CD14-positive monocyte (primary cell): ENCODE data around the gene SEC22A. TPM values are rescaled to one million over a fixed set of nuclear protein-coding genes. Genes with fewer than 3 reads are reported as not detected.

Experiments used
- DNase-seq, 3 donors: peaks; one replicate each; pipeline ENCODE4 v3.0.0-alpha.2; 2011 to 2022
- H2AFZ ChIP-seq: 2 replicates; pipeline ENCODE4 v1.6.0; 2012; ENCODE audit warnings: mild to moderate bottlenecking, low read depth, low read length, inconsistent platforms; ENCODE audit not compliant: insufficient read depth, poor library complexity, severe bottlenecking
- H3K27ac ChIP-seq, 2 donors: 1 replicate in 1 of 2; 2 replicates in 1 of 2; pipeline ENCODE4 v1.5.1; 2012 to 2013; ENCODE audit warnings: low read length in 2 of 2, control low read depth in 1 of 2, inconsistent platforms in 1 of 2, low read depth in 1 of 2, mild to moderate bottlenecking in 1 of 2
- H3K27me3 ChIP-seq, 2 donors: one replicate each; pipeline versions ENCODE4 v1.6.0 to v1.6.1; 2011 to 2013; ENCODE audit warnings: low read length in 2 of 2; ENCODE audit not compliant: control insufficient read depth in 2 of 2, insufficient read depth in 2 of 2
- H3K36me3 ChIP-seq, 2 donors: replicated peaks in 1 of 2; 1 replicate in 1 of 2; 2 replicates in 1 of 2; pipeline versions ENCODE4 v1.5.1 to v1.6.1; 2012 to 2013; ENCODE audit warnings: low read length in 2 of 2, control low read depth in 1 of 2, inconsistent platforms in 1 of 2, mild to moderate bottlenecking in 1 of 2; ENCODE audit not compliant: insufficient read depth in 2 of 2, control insufficient read depth in 1 of 2
- H3K4me1 ChIP-seq, 2 donors: 1 replicate in 1 of 2; 2 replicates in 1 of 2; pipeline versions ENCODE4 v1.5.1 to v1.6.1; 2012 to 2013; ENCODE audit warnings: low read length in 2 of 2, control low read depth in 1 of 2, inconsistent platforms in 1 of 2, mild to moderate bottlenecking in 1 of 2, moderate library complexity in 1 of 2; ENCODE audit not compliant: insufficient read depth in 2 of 2, control insufficient read depth in 1 of 2
- H3K4me2 ChIP-seq: replicated peaks from 2 replicates; pipeline ENCODE3; 2012; ENCODE audit warnings: low read length, moderate library complexity, mild to moderate bottlenecking; ENCODE audit not compliant: poor library complexity, severe bottlenecking; ENCODE audit errors: extremely low read depth
- H3K4me3 ChIP-seq, 3 experiments: fragments of 200-600 bp in 1 of 3; sonication (generic) in 1 of 3; replicated peaks in 1 of 3; 1 replicate in 2 of 3; 2 replicates in 1 of 3; pipeline ENCODE4 v1.5.1; 2011 to 2013; ENCODE audit warnings: low read length in 3 of 3, mild to moderate bottlenecking in 3 of 3, control low read depth in 2 of 3, low read depth in 2 of 3, inconsistent platforms in 1 of 3, moderate library complexity in 1 of 3
- H3K79me2 ChIP-seq: 2 replicates; pipeline ENCODE4 v1.6.0; 2012; ENCODE audit warnings: mild to moderate bottlenecking, control low read depth, inconsistent platforms, low read length, moderate library complexity; ENCODE audit not compliant: insufficient read depth
- H3K9ac ChIP-seq: 2 replicates; pipeline ENCODE4 v1.6.0; 2017; ENCODE audit warnings: low read length, mild to moderate bottlenecking; ENCODE audit not compliant: insufficient read depth, poor library complexity, severe bottlenecking
- H3K9me3 ChIP-seq, 2 donors: replicated peaks in 1 of 2; 1 replicate in 1 of 2; 2 replicates in 1 of 2; pipeline versions ENCODE4 v1.5.1 to v1.6.1; 2012 to 2013; ENCODE audit warnings: low read length in 2 of 2, control low read depth in 1 of 2; ENCODE audit not compliant: control insufficient read depth in 1 of 2, insufficient read depth in 1 of 2
- H4K20me1 ChIP-seq: 2 replicates; pipeline ENCODE4 v1.6.0; 2012; ENCODE audit warnings: mild to moderate bottlenecking, low read length, control low read depth, moderate library complexity; ENCODE audit not compliant: insufficient read depth
- H3K27ac Mint-ChIP-seq, 7 donors: one replicate each; pipeline ENCODE4 v1.8.0; 2020; ENCODE audit warnings: mild to moderate bottlenecking in 7 of 7, mixed read lengths in 7 of 7, moderate library complexity in 6 of 7, inconsistent platforms in 2 of 7
- H3K27me3 Mint-ChIP-seq, 3 donors: one replicate each; pipeline ENCODE4 v1.8.0; 2021 to 2022; ENCODE audit warnings: low read depth in 3 of 3, mild to moderate bottlenecking in 3 of 3, mixed read lengths in 3 of 3, moderate library complexity in 3 of 3, inconsistent platforms in 1 of 3
- H3K36me3 Mint-ChIP-seq, 2 donors: one replicate each; pipeline ENCODE4 v1.8.0; 2020; ENCODE audit warnings: mixed read lengths in 2 of 2, inconsistent platforms in 1 of 2, mild to moderate bottlenecking in 1 of 2
- H3K4me1 Mint-ChIP-seq: one replicate; pipeline ENCODE4 v1.8.0; 2020; ENCODE audit warnings: mild to moderate bottlenecking, mixed read lengths
- H3K4me3 Mint-ChIP-seq, 2 donors: one replicate each; pipeline ENCODE4 v1.8.0; 2020; ENCODE audit warnings: mild to moderate bottlenecking in 2 of 2, mixed read lengths in 2 of 2, moderate library complexity in 1 of 2
- H3K9me3 Mint-ChIP-seq, 7 donors: one replicate each; pipeline ENCODE4 v1.8.0; 2020 to 2022; ENCODE audit warnings: mixed read lengths in 7 of 7, mild to moderate bottlenecking in 6 of 7, moderate library complexity in 6 of 7, inconsistent platforms in 2 of 7
- CTCF ChIP-seq: fragments of 200-600 bp; IDR thresholded peaks from one replicate; pipeline ENCODE4 v1.8.0; 2022; ENCODE audit warnings: antibody characterized with exemption, mild to moderate bottlenecking
- WGBS: methylation state at CpG from one replicate; pipeline ENCODE4 v1.1.5; 2013; ENCODE audit warnings: missing lambda C conversion rate; ENCODE audit not compliant: insufficient coverage; 5-methylcytosine and 5-hydroxymethylcytosine counted together
- intact Hi-C, 2 donors: fragments of 100-400 bp; cut with micrococcal nuclease; formaldehyde crosslinking; loops; one replicate each; pipeline versions ENCODE4 v1.15.0 to v1.15.1; 2023
- polyA plus RNA-seq, 3 donors: library from polyadenylated mRNA; depleted of rRNA in 1 of 3; unstranded in 2 of 3; stranded (reverse) in 1 of 3; fragments of 300-500 nt in 2 of 3; fragments of >200 nt in 1 of 3; fragmentation: Illumina TruSeq in 2 of 3; gene quantifications; 1 replicate in 2 of 3; 2 replicates in 1 of 3; pipeline ENCODE4 v1.2.3, GENCODE V29; 2012 to 2021

SEC22A gene
- polyA plus RNA-seq, 3 donors = 6.4 to 11.0 (median 8.8) TPM

GRCh38 chr3:123307064-123307463 is 105.3 kb downstream of the SEC22A start:
- no peaks in the 10 kb centered on the region for H3K27me3 ChIP-seq
- Mint-ChIP-seq H3K9me3 (peaks cover 0 to 4% (median 0%) of the 10 kb centered on the region in 7 donors), H3K27ac (no peak overlapping the region), H3K4me3 (no peak overlapping the region), H3K36me3 (no peaks in the 10 kb centered on the region), H3K27me3 (peaks cover 3 to 11% (median 6%) of the 10 kb centered on the region in 3 donors), H3K4me1 (no peaks in the 10 kb centered on the region)
- no peak overlapping the region for H2AFZ ChIP-seq
- H3K79me2 ChIP-seq = no peaks in the 10 kb centered on the region
- intact Hi-C loops = no loop called here
- no peaks in the 10 kb centered on the region for H4K20me1 ChIP-seq
- H3K4me3 ChIP-seq = no peak overlapping the region
- H3K4me1 ChIP-seq = no peaks in the 10 kb centered on the region
- WGBS = no CpG with 5 or more reads among the region's 5 CpGs
- H3K9me3 ChIP-seq = no peaks in the 10 kb centered on the region
- H3K27ac ChIP-seq = no peak overlapping the region
- H3K36me3 ChIP-seq = no peaks in the 10 kb centered on the region
- no peak for TF ChIP-seq CTCF
- no peak overlapping the region for H3K9ac ChIP-seq
- no peak for DNase-seq
- H3K4me2 ChIP-seq = no peak overlapping the region

GRCh38 chr3:123310186-123310585 is 108.4 kb downstream of the SEC22A start:
- no peak for TF ChIP-seq CTCF
- Histone ChIP-seq H3K4me2 (no peak overlapping the region), H3K9ac (no peak overlapping the region), H3K36me3 (no peaks in the 10 kb centered on the region), H3K79me2 (no peaks in the 10 kb centered on the region), H2AFZ (no peak overlapping the region), H3K4me1 (no peaks in the 10 kb centered on the region), H3K4me3 (no peak overlapping the region), H4K20me1 (no peaks in the 10 kb centered on the region), H3K9me3 (no peaks in the 10 kb centered on the region), H3K27ac (no peak overlapping the region), H3K27me3 (no peaks in the 10 kb centered on the region)
- Mint-ChIP-seq H3K4me1 (no peaks in the 10 kb centered on the region), H3K36me3 (no peaks in the 10 kb centered on the region), H3K27ac (no peak overlapping the region), H3K9me3 (peaks cover 0 to 2% (median 0%) of the 10 kb centered on the region in 7 donors), H3K27me3 (peaks cover 9 to 18% (median 15%) of the 10 kb centered on the region in 3 donors), H3K4me3 (no peak overlapping the region)
- 97% methylated on average over 7 of the region's 8 CpGs for WGBS
- intact Hi-C loops = no loop called here
- no peak for DNase-seq
